HG03045 (cell line): ENCODE data around the gene DEPP1.

Experiments
- ATAC-seq: cut with Tn5 transposase; IDR thresholded peaks from one replicate; pipeline ENCODE4 v1.9.1; 2021; ENCODE audit warnings: mild to moderate bottlenecking, moderate library complexity; ENCODE audit not compliant: unreplicated experiment

The DEPP1 gene

GRCh38 chr10:44955413-44956070 lies 23.1 kb downstream of the DEPP1 start:
- ATAC-seq = no peak

- no peak for ATAC-seq
These were observed 23.6 kb downstream of the DEPP1 start for GRCh38 chr10:44954962-44955361.

GRCh38 chr10:44954042-44954441 lies 24.6 kb downstream of the DEPP1 start:
- no peak for ATAC-seq

GRCh38 chr10:44952779-44953231 lies 25.8 kb downstream of the DEPP1 start:
- no peak for ATAC-seq

- ATAC-seq = no peak
These were observed 26.9 kb downstream of the DEPP1 start for GRCh38 chr10:44951576-44952226.

GRCh38 chr10:44950326-44951225 lies 28.0 kb downstream of the DEPP1 start:
- no peak for ATAC-seq

GRCh38 chr10:44949915-44950314 lies 28.7 kb downstream of the DEPP1 start:
- ATAC-seq = no peak

GRCh38 chr10:44949127-44949802 lies 29.3 kb downstream of the DEPP1 start:
- ATAC-seq = no peak

GRCh38 chr10:44948642-44949041 lies 30.0 kb downstream of the DEPP1 start:
- no peak for ATAC-seq

GRCh38 chr10:44947371-44948152 lies 31.0 kb downstream of the DEPP1 start:
- ATAC-seq = peak; percentile 70

- peak; percentile 60 for ATAC-seq
These were observed 32.4 kb downstream of the DEPP1 start for GRCh38 chr10:44946205-44946604.

- ATAC-seq = no peak
These were observed 34.3 kb downstream of the DEPP1 start for GRCh38 chr10:44944354-44944753.

- no peak for ATAC-seq
These were observed 38.8 kb downstream of the DEPP1 start for GRCh38 chr10:44939691-44940401.

- no peak for ATAC-seq
These were observed 39.7 kb downstream of the DEPP1 start for GRCh38 chr10:44938956-44939355.

- ATAC-seq = no peak
These were observed 41.2 kb downstream of the DEPP1 start for GRCh38 chr10:44937196-44938005.

- ATAC-seq = no peak
These were observed 42.2 kb downstream of the DEPP1 start for GRCh38 chr10:44936314-44936975.

- ATAC-seq = no peak
These were observed 42.7 kb downstream of the DEPP1 start for GRCh38 chr10:44935966-44936295.

- no peak for ATAC-seq
These were observed 43.2 kb downstream of the DEPP1 start for GRCh38 chr10:44935201-44935965.
